Left cardiac atrium (tissue), 4 donors: ENCODE measurements around the gene USP32. TPM values are rescaled to one million over a fixed set of nuclear protein-coding genes. Genes with fewer than 3 reads are reported as not detected.

ENCODE experiments used
- ATAC-seq, 2 donors: fragments of 200-7000 bp; cut with Tn5 transposase; one replicate each; pipeline ENCODE4 v1.9.1; 2020; ENCODE audit warnings: mild to moderate bottlenecking in 2 of 2, moderate library complexity in 2 of 2
- DNase-seq: peaks from one replicate; pipeline ENCODE4 v3.0.0-alpha.2; 2020
- intact Hi-C, 2 donors: fragments of 100-400 bp; cut with DNase I; formaldehyde crosslinking; loops; one replicate each; pipeline versions ENCODE4 v1.14.1 to v1.15.1; 2022 to 2023
- total RNA-seq, 2 donors: library from RNA; stranded (reverse); fragmentation: NEBNext Ultra II Directional; extraction: Animal tissue kit (Norgen Biotek cat#: 25700); gene quantifications; one replicate each; pipeline ENCODE4 v1.2.1, GENCODE V29; 2021
- donor health status: DM: no; HTN: yes; CAD: no.
- donor health status: DM: no; HTN: yes; CAD: no; lungs with severe emphysema.
- donor health status: DM: yes; HTN: yes; CAD: no.
- donor health status: Dilated cardiomyopathy.

The USP32 gene
- total RNA-seq, 2 donors from 2014 or later = 28.4 to 44.0 TPM

- intact Hi-C loops = loop anchor here in 1 of 2 donors (10.0 kb wide), 1 partner anchor 300 kb away; no protein-coding TSS in a partner anchor
- ATAC-seq = peak; percentile 20 to 40
- DNase-seq = peak; percentile 43
These were observed 257.4 kb downstream of the USP32 start for GRCh38 chr17:60134396-60135150.

GRCh38 chr17:60130466-60130865 lies 261.5 kb downstream of the USP32 start:
- no peak for ATAC-seq
- intact Hi-C loops = loop anchor here in 1 of 2 donors (10.0 kb wide), 1 partner anchor 304 kb away; no protein-coding TSS in a partner anchor
- DNase-seq = no peak

- intact Hi-C loops = no loop called here
- no peak for ATAC-seq
- DNase-seq = no peak
These were observed 262.8 kb downstream of the USP32 start for GRCh38 chr17:60129164-60129563.

Other genes starting within 250 kb of the USP32 start
- gene CA4, start 242.2 kb downstream of the USP32 start, total RNA-seq = 10 to 100 TPM in 1 of 2 donors, 1 to 10 TPM in 1; 3.1 to 10.8 TPM
- not detected for gene CHCT1, start 30.4 kb upstream of the USP32 start, total RNA-seq
- gene APPBP2, start 134.1 kb upstream of the USP32 start, total RNA-seq = 10 to 100 TPM; 23.4 to 26.5 TPM
- 10 to 100 TPM in 1 of 2 donors, 1 to 10 TPM in 1; 9.0 to 10.2 TPM for gene PPM1D, start 208.1 kb upstream of the USP32 start, total RNA-seq